CD4-positive, alpha-beta T cell treated with Interleukin-17A for 4 hours (primary cell): Measurements from ENCODE around the gene COQ4.

Experiments used
- DNase-seq: peaks from one replicate; pipeline ENCODE4 v3.0.0-alpha.2; 2020; ENCODE audit warnings: mixed read lengths

Gene COQ4

GRCh38 chr9:128382261-128382660 lies 59.6 kb downstream of the COQ4 start:
- no peak for DNase-seq

GRCh38 chr9:128383007-128383753 lies 60.5 kb downstream of the COQ4 start:
- DNase-seq: no peak
